Dendritic cell treated with granulocyte-macrophage colony-stimulating factor and Interleukin-4, amounts not matched to agents 40 ng/mL and 50 ng/mL, for 4 days (primary cell): ENCODE data around the gene ARHGEF17.

Experiments used
- H3K27ac Mint-ChIP-seq: one replicate; pipeline ENCODE4 v1.8.0; 2022; ENCODE audit warnings: mild to moderate bottlenecking, mixed read lengths
- H3K27me3 Mint-ChIP-seq: one replicate; pipeline ENCODE4 v1.8.0; 2022; ENCODE audit warnings: mild to moderate bottlenecking, mixed read lengths
- H3K36me3 Mint-ChIP-seq: one replicate; pipeline ENCODE4 v1.8.0; 2022; ENCODE audit warnings: low read depth, mixed read lengths
- H3K4me1 Mint-ChIP-seq: one replicate; pipeline ENCODE4 v1.8.0; 2022; ENCODE audit warnings: low read depth, mixed read lengths
- H3K4me3 Mint-ChIP-seq: one replicate; pipeline ENCODE4 v1.8.0; 2022; ENCODE audit warnings: mild to moderate bottlenecking, moderate library complexity, mixed read lengths
- H3K9me3 Mint-ChIP-seq: one replicate; pipeline ENCODE4 v1.8.0; 2022; ENCODE audit warnings: mixed read lengths
- intact Hi-C: fragments of 100-400 bp; cut with micrococcal nuclease; formaldehyde crosslinking; loops from one replicate; pipeline ENCODE4 v1.15.0; 2022

ARHGEF17 gene

DNA sequence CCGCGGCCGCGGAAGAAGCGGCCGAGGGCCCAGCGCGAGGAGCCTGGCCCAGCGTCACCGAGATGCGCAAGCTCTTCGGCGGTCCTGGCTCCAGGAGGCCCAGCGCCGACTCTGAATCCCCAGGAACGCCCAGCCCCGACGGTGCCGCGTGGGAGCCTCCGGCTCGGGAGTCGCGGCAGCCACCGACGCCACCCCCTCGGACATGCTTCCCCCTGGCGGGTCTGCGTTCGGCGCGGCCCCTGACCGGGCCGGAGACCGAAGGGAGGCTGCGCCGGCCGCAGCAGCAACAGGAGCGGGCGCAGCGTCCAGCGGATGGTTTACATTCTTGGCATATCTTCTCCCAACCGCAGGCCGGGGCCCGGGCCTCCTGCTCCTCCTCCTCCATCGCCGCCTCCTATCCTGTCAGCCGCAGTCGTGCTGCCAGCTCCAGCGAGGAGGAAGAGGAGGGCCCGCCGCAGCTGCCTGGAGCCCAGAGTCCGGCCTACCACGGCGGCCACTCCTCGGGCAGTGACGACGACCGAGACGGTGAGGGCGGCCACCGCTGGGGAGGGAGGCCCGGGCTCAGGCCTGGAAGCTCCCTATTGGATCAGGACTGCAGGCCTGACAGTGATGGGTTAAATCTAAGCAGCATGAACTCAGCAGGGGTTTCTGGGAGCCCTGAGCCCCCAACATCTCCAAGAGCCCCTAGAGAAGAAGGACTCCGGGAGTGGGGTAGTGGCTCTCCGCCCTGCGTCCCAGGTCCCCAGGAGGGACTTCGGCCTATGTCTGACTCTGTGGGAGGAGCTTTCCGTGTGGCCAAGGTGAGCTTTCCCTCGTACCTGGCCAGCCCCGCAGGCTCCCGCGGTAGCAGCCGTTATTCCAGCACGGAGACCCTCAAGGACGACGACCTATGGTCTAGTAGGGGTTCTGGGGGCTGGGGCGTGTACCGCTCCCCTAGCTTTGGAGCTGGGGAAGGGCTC, 1.2 kb downstream of the ARHGEF17 start:
- Mint-ChIP-seq H3K4me1 (peaks cover 46% of the 10 kb centered on the region), H3K27me3 (peaks cover 30% of the 10 kb centered on the region), H3K9me3 (no peaks in the 10 kb centered on the region), H3K27ac (peak overlapping the region; percentile 63), H3K36me3 (peaks cover 6% of the 10 kb centered on the region), H3K4me3 (peak overlapping the region; percentile 70)
- intact Hi-C loops = loop anchor here (5.0 kb wide), 1 partner anchor 78 kb away; no protein-coding TSS in a partner anchor

- no peak overlapping the region for H3K4me3 Mint-ChIP-seq
- H3K36me3 Mint-ChIP-seq = peaks cover 6% of the 10 kb centered on the region
- H3K27ac Mint-ChIP-seq = no peak overlapping the region
- H3K9me3 Mint-ChIP-seq = no peaks in the 10 kb centered on the region
- H3K4me1 Mint-ChIP-seq = peaks cover 50% of the 10 kb centered on the region
- intact Hi-C loops = no loop called here
- peaks cover 30% of the 10 kb centered on the region for H3K27me3 Mint-ChIP-seq
These were observed 2.0 kb downstream of the ARHGEF17 start for GRCh38 chr11:73310076-73310475.

GRCh38 chr11:73310661-73311393, 2.8 kb downstream of the ARHGEF17 start:
- no peak overlapping the region for H3K27ac Mint-ChIP-seq

DNA sequence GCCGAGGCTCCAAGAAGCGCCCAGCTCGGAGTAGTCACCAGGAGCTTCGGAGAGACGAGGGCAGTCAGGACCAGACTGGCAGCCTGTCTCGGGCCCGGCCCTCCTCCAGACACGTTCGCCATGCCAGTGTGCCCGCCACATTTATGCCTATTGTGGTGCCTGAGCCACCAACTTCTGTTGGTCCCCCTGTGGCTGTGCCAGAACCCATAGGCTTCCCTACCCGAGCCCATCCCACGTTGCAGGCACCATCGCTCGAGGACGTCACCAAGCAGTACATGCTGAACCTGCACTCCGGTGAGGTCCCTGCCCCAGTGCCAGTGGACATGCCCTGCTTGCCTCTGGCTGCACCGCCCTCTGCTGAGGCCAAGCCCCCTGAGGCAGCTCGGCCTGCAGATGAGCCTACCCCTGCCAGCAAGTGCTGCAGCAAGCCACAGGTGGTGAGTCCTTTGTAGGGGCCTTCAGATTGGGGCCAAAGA, 3.4 kb downstream of the ARHGEF17 start:
- Mint-ChIP-seq H3K9me3 (no peaks in the 10 kb centered on the region), H3K27ac (no peak overlapping the region), H3K27me3 (peaks cover 29% of the 10 kb centered on the region), H3K4me3 (no peak overlapping the region), H3K36me3 (peaks cover 6% of the 10 kb centered on the region), H3K4me1 (peaks cover 46% of the 10 kb centered on the region)
- intact Hi-C loops = no loop called here

More at GRCh38 chr11:73310661-73311393, 2.8 kb downstream of the ARHGEF17 start:
- Mint-ChIP-seq H3K4me1 (peaks cover 46% of the 10 kb centered on the region), H3K9me3 (no peaks in the 10 kb centered on the region), H3K27me3 (peaks cover 27% of the 10 kb centered on the region), H3K4me3 (no peak overlapping the region), H3K36me3 (peaks cover 6% of the 10 kb centered on the region)
- intact Hi-C loops = no loop called here

DNA sequence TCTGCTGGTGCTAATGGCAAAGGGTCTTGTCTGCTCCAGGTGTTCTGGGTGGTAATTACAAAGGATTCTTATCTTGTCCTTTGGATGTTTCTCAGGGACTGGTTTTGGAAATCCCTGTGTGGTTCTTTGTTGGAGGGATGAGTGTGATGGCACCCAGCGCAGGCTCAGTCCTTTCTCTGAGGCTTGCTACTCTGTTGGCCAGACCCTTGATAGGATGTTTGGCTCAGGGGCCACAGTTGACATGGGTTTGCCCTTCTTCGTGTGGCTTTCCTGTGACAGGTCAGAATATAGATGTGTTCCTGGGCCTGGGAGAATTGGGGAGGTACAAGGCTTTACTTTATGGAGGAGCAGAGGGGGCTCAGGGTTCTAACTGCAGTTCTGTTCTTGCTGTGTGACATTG, 4.0 kb downstream of the ARHGEF17 start:
- intact Hi-C loops = no loop called here
- Mint-ChIP-seq H3K36me3 (peaks cover 6% of the 10 kb centered on the region), H3K27ac (peak overlapping the region; percentile 17), H3K4me1 (peaks cover 43% of the 10 kb centered on the region), H3K9me3 (no peaks in the 10 kb centered on the region), H3K27me3 (peaks cover 29% of the 10 kb centered on the region), H3K4me3 (no peak overlapping the region)

DNA sequence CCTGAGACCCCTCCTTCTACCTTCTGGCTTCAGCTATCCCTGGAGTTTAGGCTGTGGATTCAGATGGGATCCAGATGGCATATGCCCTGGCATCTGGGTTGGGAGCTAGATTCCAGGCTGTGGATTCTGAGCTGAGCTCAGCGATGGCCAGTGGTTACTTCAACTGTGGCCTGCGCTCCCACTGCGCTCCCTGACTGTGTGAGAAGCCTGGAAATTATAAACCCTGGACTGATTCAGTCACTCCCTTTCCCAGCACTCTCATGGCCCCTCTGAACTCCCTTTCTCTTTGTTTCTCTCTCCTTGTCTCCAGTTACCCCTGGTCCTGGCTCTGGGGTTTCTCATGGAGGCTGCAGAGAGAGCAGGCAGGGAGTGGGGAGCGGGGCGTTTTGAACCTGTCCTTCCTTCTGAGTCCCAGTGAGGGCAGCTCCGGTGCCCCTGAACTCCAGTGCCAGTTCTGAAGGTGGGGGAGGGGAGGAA, 4.8 kb downstream of the ARHGEF17 start:
- peak overlapping the region; percentile 19 for H3K27ac Mint-ChIP-seq

DNA sequence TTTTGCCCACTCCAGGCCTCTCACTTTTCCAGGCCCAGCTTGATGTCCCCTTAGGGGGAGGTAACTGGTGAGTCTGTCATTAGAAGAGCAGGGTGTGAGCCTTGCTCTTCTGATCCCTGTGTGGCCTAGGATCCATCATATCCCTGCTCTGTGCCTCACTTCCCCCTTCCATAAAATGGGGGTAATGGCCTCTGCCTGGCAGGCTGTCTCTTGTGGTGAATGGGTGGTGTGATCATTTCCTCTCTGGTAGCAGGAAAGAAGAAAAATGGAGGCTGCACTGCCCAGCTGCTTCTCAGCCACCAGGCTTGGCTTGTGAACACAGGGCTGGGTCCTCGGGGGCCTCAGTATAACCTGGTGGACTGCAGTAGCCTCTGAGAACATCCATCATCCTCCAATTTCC, 5.6 kb downstream of the ARHGEF17 start:
- H3K9me3 Mint-ChIP-seq = no peaks in the 10 kb centered on the region
- peak overlapping the region; percentile 19 for H3K27ac Mint-ChIP-seq
- intact Hi-C loops = no loop called here
- H3K4me3 Mint-ChIP-seq = no peak overlapping the region
- peaks cover 27% of the 10 kb centered on the region for H3K27me3 Mint-ChIP-seq
- no peaks in the 10 kb centered on the region for H3K36me3 Mint-ChIP-seq
- H3K4me1 Mint-ChIP-seq = peaks cover 38% of the 10 kb centered on the region

More for the DNA sequence above, 4.8 kb downstream of the ARHGEF17 start:
- H3K27me3 Mint-ChIP-seq = peaks cover 27% of the 10 kb centered on the region
- H3K36me3 Mint-ChIP-seq = no peaks in the 10 kb centered on the region
- H3K4me3 Mint-ChIP-seq = no peak overlapping the region
- H3K4me1 Mint-ChIP-seq = peaks cover 38% of the 10 kb centered on the region
- H3K9me3 Mint-ChIP-seq = no peaks in the 10 kb centered on the region
- intact Hi-C loops = no loop called here

DNA sequence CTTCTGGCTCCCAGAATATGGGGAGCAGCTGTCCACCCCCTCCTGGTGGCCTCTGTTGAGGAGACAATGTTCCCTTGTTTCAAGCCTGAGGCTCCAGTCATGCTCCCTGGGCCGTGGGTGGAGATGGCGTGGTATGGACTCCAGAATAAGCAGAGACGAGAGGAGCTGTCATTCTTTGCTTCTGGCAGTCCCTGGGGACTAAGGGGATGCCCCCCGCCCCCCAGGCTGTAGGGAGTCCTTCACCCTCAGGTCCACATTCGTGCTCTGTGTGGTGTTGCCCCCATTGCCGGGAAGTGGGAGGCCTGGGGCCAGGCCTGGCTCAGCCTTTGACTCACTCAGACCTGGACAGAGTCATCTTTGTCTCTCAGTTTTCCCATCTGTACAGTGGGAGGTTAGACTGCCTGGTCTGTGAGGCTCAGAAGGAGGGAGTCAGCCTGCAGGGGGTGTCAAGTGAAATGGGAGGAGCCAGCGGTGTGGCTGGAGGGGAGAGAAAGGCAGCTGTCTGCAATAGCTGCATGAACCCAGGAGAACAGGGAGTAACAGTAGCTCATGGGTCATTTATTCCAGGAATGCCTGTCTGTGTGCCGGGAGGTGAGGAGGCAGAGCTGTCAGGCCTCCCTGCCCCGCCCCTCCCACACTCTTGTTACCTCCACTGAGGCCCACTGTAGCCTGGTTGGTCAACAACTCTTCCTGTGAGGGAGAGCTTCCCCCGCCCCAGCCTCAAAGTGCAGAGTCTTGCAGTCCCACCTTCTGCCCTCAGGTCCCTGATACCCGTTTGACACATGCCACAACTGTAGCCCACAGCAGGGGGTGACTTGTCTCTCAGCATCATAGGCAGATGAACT, 6.3 kb downstream of the ARHGEF17 start:
- no peaks in the 10 kb centered on the region for H3K36me3 Mint-ChIP-seq
- H3K27ac Mint-ChIP-seq = peak overlapping the region; percentile 19

DNA sequence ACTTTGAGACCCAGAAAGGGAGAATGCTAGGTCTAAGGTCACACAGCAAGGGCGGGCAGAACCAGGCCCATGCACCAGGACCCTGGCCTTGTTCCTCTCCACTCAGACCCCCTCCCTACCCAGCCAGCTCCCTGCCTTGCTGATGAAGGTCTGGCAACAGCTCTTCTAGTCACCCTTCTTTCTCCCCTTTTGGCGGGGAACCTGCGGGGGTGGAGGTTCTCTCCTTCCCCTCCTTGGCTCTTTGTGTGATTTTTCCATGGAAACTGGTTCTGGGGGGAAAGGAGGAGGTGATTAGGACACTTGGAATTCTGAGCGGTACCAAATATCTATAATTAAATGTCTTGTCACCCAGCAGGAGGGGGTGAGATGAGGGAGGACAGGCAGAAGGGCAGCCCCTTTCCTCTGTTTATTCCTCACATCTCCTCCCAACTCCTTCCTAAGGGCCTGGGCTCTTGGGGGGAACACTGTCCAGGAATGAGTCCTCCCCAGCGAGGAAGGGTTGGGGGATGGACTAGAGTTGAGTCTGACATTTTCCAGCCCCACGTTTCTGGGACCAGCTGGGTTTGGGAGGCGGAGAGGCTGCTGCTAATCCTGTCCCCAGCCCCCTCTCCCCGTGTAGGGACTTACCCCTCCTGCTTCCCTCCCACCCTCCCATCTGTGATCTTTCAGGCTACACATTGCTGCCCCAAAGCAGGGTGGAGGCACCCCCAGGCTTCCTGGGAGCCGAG, 7.4 kb downstream of the ARHGEF17 start:
- intact Hi-C loops = no loop called here
- Mint-ChIP-seq H3K27ac (no peak overlapping the region), H3K27me3 (peaks cover 10% of the 10 kb centered on the region), H3K9me3 (no peaks in the 10 kb centered on the region), H3K36me3 (no peaks in the 10 kb centered on the region), H3K4me1 (peaks cover 38% of the 10 kb centered on the region), H3K4me3 (no peak overlapping the region)

More for the DNA sequence above, 6.3 kb downstream of the ARHGEF17 start:
- intact Hi-C loops = no loop called here
- no peaks in the 10 kb centered on the region for H3K9me3 Mint-ChIP-seq
- H3K27me3 Mint-ChIP-seq = peaks cover 20% of the 10 kb centered on the region
- H3K4me3 Mint-ChIP-seq = no peak overlapping the region
- H3K4me1 Mint-ChIP-seq = peaks cover 38% of the 10 kb centered on the region

DNA sequence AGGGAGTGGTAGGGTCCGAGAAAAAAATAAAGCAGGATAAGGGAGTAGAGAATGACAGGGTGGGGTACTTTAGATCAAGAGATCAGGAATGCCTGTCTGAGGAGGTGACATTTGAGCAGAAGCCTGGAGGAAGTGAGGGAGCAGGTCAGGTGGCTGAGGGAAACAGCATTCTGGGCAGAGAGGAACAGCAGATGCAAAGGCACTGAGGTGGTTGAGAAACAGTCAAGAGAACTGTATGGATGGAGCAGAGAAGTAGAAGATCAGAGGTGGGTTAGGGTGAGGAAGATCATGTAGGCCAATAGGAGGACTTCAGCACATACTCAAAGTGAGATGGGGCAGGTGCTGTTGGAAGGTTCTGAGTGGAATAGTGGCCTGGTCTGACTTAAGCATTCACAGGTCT, 8.3 kb downstream of the ARHGEF17 start:
- no peaks in the 10 kb centered on the region for H3K36me3 Mint-ChIP-seq
- intact Hi-C loops = no loop called here

DNA sequence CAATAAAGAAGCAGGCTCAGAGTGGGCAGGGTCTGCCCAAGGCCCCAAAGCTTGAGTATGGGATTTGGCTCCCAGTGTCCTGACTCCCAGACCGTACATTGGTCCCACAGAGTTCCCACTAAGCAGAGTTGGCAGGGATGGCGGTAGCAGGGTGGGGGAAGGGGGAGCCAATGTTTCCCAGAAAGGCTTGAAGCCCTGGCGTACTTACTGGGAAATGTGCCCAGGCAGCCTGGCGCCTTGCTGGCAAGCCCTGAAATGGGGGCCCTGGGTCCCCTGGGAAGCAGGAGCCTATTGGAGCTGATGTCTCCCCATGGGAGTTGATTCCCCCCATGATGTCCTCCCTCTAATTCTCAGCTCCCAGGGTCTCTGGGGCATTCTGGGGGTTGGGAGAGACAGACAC, 9.3 kb downstream of the ARHGEF17 start:
- no peak overlapping the region for H3K27ac Mint-ChIP-seq
- H3K36me3 Mint-ChIP-seq = no peaks in the 10 kb centered on the region
- H3K9me3 Mint-ChIP-seq = no peaks in the 10 kb centered on the region
- no peak overlapping the region for H3K4me3 Mint-ChIP-seq
- peaks cover 46% of the 10 kb centered on the region for H3K4me1 Mint-ChIP-seq
- intact Hi-C loops = no loop called here
- peaks cover 14% of the 10 kb centered on the region for H3K27me3 Mint-ChIP-seq

More for the DNA sequence above, 8.3 kb downstream of the ARHGEF17 start:
- peaks cover 7% of the 10 kb centered on the region for H3K27me3 Mint-ChIP-seq
- H3K4me3 Mint-ChIP-seq = no peak overlapping the region
- H3K27ac Mint-ChIP-seq = no peak overlapping the region
- H3K4me1 Mint-ChIP-seq = peaks cover 45% of the 10 kb centered on the region
- H3K9me3 Mint-ChIP-seq = no peaks in the 10 kb centered on the region

DNA sequence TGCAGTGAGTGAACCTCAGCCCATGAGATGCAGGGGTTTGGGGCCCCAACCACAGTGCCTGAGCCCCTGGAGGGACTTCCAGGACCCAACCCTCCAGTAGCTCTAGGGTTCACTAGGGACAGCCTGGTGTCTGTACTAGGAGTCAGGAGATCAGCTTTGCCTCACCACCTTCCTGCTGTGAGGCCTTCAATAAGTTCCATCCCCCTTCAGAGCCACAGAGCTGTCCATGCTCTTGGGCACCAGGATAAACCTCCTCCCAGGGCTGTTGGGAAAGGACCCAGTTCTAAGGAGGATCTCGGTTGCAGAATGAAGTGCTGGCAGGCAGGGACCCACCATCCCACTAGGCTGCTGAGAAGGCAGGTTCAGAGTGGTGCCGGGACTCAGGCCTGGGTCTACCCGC, 9.7 kb downstream of the ARHGEF17 start:
- H3K36me3 Mint-ChIP-seq = no peaks in the 10 kb centered on the region
- no peak overlapping the region for H3K4me3 Mint-ChIP-seq
- no peak overlapping the region for H3K27ac Mint-ChIP-seq
- H3K27me3 Mint-ChIP-seq = peaks cover 19% of the 10 kb centered on the region
- intact Hi-C loops = no loop called here
- H3K4me1 Mint-ChIP-seq = peaks cover 46% of the 10 kb centered on the region
- no peaks in the 10 kb centered on the region for H3K9me3 Mint-ChIP-seq
